OCI-LY7 (cell line): ENCODE data around the gene KCNIP4. TPM values are rescaled to one million over a fixed set of nuclear protein-coding genes. Genes with fewer than 3 reads are reported as not detected.

Experiments
- BruUV-seq: library from RNA; stranded (reverse); fragments of 400-500 nt; replicated peaks from 2 replicates; lab custom pipeline; 2021; lab: Mats Ljungman, UMichigan
- CTCF ChIA-PET: fragments of 300-600 bp; sonication (Branson Sonifier 250); formaldehyde crosslinking; loops from one replicate; lab custom pipeline; 2022; ENCODE audit warnings: antibody characterized with exemption; ENCODE audit not compliant: unreplicated experiment; lab: Charles Lee
- POLR2A ChIA-PET: fragments of 300-600 bp; sonication (Branson Sonifier 250); formaldehyde crosslinking; loops from one replicate; lab custom pipeline; 2022; ENCODE audit warnings: antibody characterized with exemption; lab: Charles Lee
- DNase-seq: peaks from one replicate; pipeline ENCODE4 v3.0.0-alpha.2; 2015; ENCODE audit warnings: low spot score
- H2AFZ ChIP-seq: fragments of 200-600 bp; sonication (generic), shearing (Covaris generic); 2 replicates; pipeline ENCODE4 v1.6.1; 2014; ENCODE audit warnings: mild to moderate bottlenecking, antibody characterized with exemption, low read length, moderate library complexity
- H3K27ac ChIP-seq: fragments of 200-600 bp; sonication (generic); 2 replicates; pipeline ENCODE4 v1.5.1; 2014; ENCODE audit warnings: mixed run types, low read depth, mild to moderate bottlenecking, moderate library complexity, low read length, inconsistent platforms; ENCODE audit not compliant: poor library complexity, severe bottlenecking
- H3K36me3 ChIP-seq: fragments of 200-600 bp; sonication (generic); 2 replicates; pipeline ENCODE4 v1.6.1; 2014; ENCODE audit warnings: mild to moderate bottlenecking, antibody characterized with exemption, low read length, moderate library complexity, mixed read lengths; ENCODE audit not compliant: insufficient read depth
- H3K4me1 ChIP-seq: fragments of 200-600 bp; sonication (generic); 2 replicates; pipeline ENCODE4 v1.5.1; 2014; ENCODE audit warnings: mild to moderate bottlenecking, low read length; ENCODE audit not compliant: insufficient read depth, poor library complexity, severe bottlenecking
- H3K4me2 ChIP-seq: fragments of 200-600 bp; sonication (generic); 2 replicates; pipeline ENCODE4 v1.6.1; 2014; ENCODE audit warnings: mild to moderate bottlenecking, low read length
- H3K4me3 ChIP-seq: fragments of 200-600 bp; sonication (generic); 2 replicates; pipeline ENCODE4 v1.5.1; 2014; ENCODE audit warnings: mild to moderate bottlenecking, low read depth, low read length; ENCODE audit not compliant: poor library complexity, severe bottlenecking
- H3K79me2 ChIP-seq: fragments of 200-600 bp; sonication (generic); 2 replicates; pipeline ENCODE4 v1.6.1; 2016; ENCODE audit warnings: low read depth, mild to moderate bottlenecking, low read length, moderate library complexity, mixed read lengths; ENCODE audit not compliant: insufficient read depth
- H3K9me2 ChIP-seq: fragments of 200-600 bp; sonication (generic); 2 replicates; pipeline ENCODE4 v1.6.1; 2016; ENCODE audit warnings: mild to moderate bottlenecking, low read length, mixed read lengths; ENCODE audit not compliant: insufficient read depth
- H3K9me3 ChIP-seq: fragments of 200-600 bp; sonication (generic); 2 replicates; pipeline ENCODE4 v1.6.1; 2014; ENCODE audit warnings: mild to moderate bottlenecking, mixed run types, low read length, mixed read lengths
- H4K20me1 ChIP-seq: fragments of 200-600 bp; sonication (generic); 2 replicates; pipeline ENCODE4 v1.6.1; 2014; ENCODE audit warnings: mild to moderate bottlenecking, antibody characterized with exemption, low read length, moderate library complexity, mixed read lengths; ENCODE audit not compliant: insufficient read depth
- EZH2phosphoT487 ChIP-seq: fragments of 200-600 bp; sonication (generic); IDR thresholded peaks from 2 replicates; pipeline ENCODE4 v1.6.1; 2018; ENCODE audit warnings: low read depth, borderline replicate concordance, mild to moderate bottlenecking, mixed run types, antibody characterized with exemption, low read length, moderate library complexity, mixed read lengths
- intact Hi-C: fragments of 100-400 bp; cut with micrococcal nuclease; formaldehyde crosslinking; loops from one replicate; pipeline ENCODE4 v1.10.0; 2022; ENCODE audit not compliant: unreplicated experiment
- total RNA-seq, 2 experiments: library from RNA; depleted of rRNA in 1 of 2; stranded (reverse); fragments of >200 nt in 1 of 2; shearing (Covaris generic) in 1 of 2; gene quantifications; 2 replicates each; pipeline ENCODE4 v1.2.3, GENCODE V29; 2014 to 2022
- TF ChIP-seq, protein P1 (sequence below): fragments of 200-600 bp; sonication (generic); conservative IDR thresholded peaks from 2 replicates; pipeline ENCODE4 v1.5.1; 2014; ENCODE audit warnings: mild to moderate bottlenecking, antibody characterized with exemption, low read length, moderate library complexity, mixed read lengths

KCNIP4 gene
- total RNA-seq, 2 experiments from 2014 or later = not detected

DNA sequence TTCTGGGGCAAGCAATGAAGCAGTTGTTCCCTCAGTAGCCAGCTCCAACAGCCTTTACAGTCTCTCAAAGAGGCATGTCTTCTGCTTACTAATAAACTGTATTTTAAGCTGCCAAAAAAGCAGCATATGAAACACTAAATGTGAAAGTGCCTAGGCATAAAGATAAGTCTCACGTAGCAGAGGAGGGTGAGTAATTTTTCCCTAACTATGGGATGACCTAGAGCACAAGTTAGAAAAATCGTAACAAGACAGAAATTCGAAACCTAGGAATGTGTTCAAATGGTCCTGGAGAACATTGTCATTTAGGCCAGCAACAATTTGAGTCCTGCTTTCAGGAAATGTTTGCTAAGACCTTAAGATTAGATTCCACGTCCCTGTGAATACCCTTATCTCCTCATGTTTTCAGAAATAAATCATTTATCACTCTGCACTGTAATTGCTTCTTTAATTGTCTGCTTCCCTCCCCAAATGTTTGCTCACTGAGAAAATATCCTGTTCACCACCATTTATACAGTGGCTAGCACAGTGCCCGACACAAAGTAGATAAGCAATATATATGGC is 222.2 kb downstream of the KCNIP4 start:
- ChIA-PET CTCF (no interaction called here), POLR2A (no interaction called here)

DNA sequence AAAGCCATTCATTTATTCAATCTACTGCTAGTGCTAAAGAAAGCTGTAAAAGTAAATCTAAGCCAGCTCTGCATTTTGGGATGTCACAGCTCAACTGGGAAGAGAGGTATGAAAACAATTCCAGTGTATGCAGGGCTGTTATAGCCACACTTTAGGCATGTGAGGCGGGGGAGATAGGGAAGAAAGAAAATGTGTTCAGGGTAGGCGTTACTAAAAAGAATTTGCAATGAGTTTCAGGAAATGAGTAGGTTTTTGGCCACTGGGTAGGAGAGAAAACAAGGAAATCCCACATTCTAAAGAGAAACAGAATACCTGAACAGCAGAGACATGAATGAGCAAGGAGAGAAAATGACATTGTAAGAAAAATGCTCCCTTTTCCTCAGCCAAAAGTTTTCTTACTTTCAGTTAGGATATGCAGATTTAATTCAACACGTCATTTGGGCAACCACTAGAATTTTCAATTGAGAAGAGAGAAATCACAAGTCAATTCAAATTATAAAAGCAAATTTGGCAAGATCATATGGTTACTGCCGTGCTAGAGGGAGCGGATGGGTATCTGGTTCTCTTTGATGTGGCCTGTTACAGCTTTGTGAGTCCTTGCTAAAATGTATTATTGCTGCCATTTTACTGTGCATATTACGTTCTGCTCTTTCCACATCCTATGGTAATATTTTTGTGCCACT is 226.3 kb downstream of the KCNIP4 start:
- Histone ChIP-seq H2AFZ (no peak overlapping the region), H3K27ac (no peak overlapping the region), H3K36me3 (no peaks in the 10 kb centered on the region), H3K79me2 (no peaks in the 10 kb centered on the region), H3K4me3 (no peak overlapping the region), H3K4me1 (no peaks in the 10 kb centered on the region), H4K20me1 (no peaks in the 10 kb centered on the region), H3K9me2 (no peaks in the 10 kb centered on the region), H3K4me2 (no peak overlapping the region), H3K9me3 (no peaks in the 10 kb centered on the region)
- TF ChIP-seq, protein P1, sequence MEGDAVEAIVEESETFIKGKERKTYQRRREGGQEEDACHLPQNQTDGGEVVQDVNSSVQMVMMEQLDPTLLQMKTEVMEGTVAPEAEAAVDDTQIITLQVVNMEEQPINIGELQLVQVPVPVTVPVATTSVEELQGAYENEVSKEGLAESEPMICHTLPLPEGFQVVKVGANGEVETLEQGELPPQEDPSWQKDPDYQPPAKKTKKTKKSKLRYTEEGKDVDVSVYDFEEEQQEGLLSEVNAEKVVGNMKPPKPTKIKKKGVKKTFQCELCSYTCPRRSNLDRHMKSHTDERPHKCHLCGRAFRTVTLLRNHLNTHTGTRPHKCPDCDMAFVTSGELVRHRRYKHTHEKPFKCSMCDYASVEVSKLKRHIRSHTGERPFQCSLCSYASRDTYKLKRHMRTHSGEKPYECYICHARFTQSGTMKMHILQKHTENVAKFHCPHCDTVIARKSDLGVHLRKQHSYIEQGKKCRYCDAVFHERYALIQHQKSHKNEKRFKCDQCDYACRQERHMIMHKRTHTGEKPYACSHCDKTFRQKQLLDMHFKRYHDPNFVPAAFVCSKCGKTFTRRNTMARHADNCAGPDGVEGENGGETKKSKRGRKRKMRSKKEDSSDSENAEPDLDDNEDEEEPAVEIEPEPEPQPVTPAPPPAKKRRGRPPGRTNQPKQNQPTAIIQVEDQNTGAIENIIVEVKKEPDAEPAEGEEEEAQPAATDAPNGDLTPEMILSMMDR = no peak
- TF ChIP-seq EZH2phosphoT487 = no peak
- no TSS peak for BruUV-seq
- DNase-seq = no peak
- CTCF ChIA-PET = no interaction called here
- intact Hi-C loops = no loop called here
- POLR2A ChIA-PET = interaction anchor here (0.6 kb wide), 2 partner anchors 233 to 1271 kb away, joined by 3 to 5 read pairs; no protein-coding TSS in a partner anchor

More for the DNA sequence above, 222.2 kb downstream of the KCNIP4 start:
- BruUV-seq = no TSS peak
- H3K4me3 ChIP-seq = no peak overlapping the region
- H3K9me3 ChIP-seq = no peaks in the 10 kb centered on the region
- intact Hi-C loops = no loop called here
- H2AFZ ChIP-seq = no peak overlapping the region
- H3K4me1 ChIP-seq = no peaks in the 10 kb centered on the region
- H3K79me2 ChIP-seq = no peaks in the 10 kb centered on the region
- no peaks in the 10 kb centered on the region for H4K20me1 ChIP-seq
- TF ChIP-seq EZH2phosphoT487 = no peak
- TF ChIP-seq, protein P1 = no peak
- H3K9me2 ChIP-seq = no peaks in the 10 kb centered on the region
- no peak for DNase-seq
- H3K4me2 ChIP-seq = no peak overlapping the region
- H3K36me3 ChIP-seq = no peaks in the 10 kb centered on the region
- H3K27ac ChIP-seq = no peak overlapping the region

DNA sequence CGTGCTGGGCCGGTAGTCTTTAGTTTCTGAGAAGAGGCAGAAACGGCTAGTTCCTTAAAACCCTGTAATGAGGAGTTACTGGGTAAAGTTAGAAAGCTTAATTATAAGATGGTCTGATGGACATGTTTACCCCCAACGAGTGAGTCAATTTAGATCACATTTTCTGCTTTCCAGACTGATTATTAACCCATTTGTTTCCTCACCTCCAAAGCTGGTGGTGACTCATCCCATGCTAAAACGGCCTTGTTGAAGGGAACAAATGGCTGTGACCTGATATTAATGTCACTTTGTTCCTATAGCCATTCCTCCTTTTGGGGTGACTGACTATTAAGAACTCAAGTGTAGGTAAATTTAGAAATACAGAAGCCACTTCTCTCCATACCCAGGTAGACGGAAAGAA is 232.0 kb downstream of the KCNIP4 start:
- no peak overlapping the region for H3K27ac ChIP-seq
- no peak overlapping the region for H2AFZ ChIP-seq
- POLR2A ChIA-PET = no interaction called here
- no peaks in the 10 kb centered on the region for H3K9me2 ChIP-seq
- H4K20me1 ChIP-seq = no peaks in the 10 kb centered on the region
- H3K79me2 ChIP-seq = no peaks in the 10 kb centered on the region
- CTCF ChIA-PET = no interaction called here
- no peak for DNase-seq
- TF ChIP-seq EZH2phosphoT487 = no peak
- TF ChIP-seq, protein P1 = no peak
- no peaks in the 10 kb centered on the region for H3K36me3 ChIP-seq
- H3K4me2 ChIP-seq = no peak overlapping the region
- no peaks in the 10 kb centered on the region for H3K4me1 ChIP-seq
- H3K4me3 ChIP-seq = no peak overlapping the region
- no TSS peak for BruUV-seq
- intact Hi-C loops = no loop called here
- no peaks in the 10 kb centered on the region for H3K9me3 ChIP-seq
